ENCODE data around the gene MTMR3.

DNA sequence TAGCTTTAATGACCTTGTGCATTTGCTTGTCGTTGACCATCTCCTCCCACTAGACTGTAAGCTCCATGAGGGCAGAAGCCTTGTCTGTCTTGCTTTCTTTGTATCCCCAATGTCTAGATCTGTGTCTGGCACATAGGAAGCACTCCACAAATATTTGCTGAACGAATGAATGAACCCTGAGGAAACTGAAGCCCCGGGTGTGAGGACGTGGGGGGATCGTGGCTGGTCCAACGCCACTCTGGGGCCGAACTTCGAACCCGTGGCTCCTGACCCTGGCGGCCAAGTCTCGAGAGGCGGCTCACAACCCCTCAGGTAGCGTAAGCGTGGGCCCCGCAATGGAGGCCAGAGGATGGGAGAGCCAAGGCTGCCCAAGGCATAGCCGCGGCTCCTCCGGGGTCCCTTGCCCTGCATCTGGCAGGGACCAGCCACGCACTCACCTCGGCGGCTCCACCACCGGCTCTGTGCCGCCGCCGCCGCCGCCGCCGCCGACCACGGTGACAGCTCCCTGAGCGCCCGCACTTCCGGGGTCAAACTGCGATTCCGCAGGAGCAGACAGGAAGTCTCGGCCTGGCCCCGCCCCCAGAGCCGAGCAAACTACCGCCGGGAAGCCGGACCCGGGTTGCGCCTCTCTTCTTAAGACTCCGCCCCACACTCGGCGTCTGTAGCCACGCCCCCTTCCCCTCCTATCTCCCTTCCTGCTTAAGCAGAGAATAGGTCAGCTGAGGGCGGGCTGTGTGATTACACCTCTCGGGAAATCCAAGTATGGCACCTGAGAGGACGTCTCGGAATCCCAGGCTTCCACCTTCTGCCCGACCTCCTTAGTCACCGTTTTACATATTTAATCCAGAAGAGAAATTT is 45.0 kb upstream of the MTMR3 start, which contains the start of gene ASCC2:
- TF ChIP-seq, protein P1, sequence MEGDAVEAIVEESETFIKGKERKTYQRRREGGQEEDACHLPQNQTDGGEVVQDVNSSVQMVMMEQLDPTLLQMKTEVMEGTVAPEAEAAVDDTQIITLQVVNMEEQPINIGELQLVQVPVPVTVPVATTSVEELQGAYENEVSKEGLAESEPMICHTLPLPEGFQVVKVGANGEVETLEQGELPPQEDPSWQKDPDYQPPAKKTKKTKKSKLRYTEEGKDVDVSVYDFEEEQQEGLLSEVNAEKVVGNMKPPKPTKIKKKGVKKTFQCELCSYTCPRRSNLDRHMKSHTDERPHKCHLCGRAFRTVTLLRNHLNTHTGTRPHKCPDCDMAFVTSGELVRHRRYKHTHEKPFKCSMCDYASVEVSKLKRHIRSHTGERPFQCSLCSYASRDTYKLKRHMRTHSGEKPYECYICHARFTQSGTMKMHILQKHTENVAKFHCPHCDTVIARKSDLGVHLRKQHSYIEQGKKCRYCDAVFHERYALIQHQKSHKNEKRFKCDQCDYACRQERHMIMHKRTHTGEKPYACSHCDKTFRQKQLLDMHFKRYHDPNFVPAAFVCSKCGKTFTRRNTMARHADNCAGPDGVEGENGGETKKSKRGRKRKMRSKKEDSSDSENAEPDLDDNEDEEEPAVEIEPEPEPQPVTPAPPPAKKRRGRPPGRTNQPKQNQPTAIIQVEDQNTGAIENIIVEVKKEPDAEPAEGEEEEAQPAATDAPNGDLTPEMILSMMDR (IDR thresholded peaks at IDR 0.05) = no peak
- TF ChIP-seq POLR2A (IDR thresholded peaks at IDR 0.05; ENCODE audit: low read length) = peak; percentile 45
- no peak for TF ChIP-seq NR3C1 (IDR thresholded peaks at IDR 0.05)
- TF ChIP-seq, protein P2, sequence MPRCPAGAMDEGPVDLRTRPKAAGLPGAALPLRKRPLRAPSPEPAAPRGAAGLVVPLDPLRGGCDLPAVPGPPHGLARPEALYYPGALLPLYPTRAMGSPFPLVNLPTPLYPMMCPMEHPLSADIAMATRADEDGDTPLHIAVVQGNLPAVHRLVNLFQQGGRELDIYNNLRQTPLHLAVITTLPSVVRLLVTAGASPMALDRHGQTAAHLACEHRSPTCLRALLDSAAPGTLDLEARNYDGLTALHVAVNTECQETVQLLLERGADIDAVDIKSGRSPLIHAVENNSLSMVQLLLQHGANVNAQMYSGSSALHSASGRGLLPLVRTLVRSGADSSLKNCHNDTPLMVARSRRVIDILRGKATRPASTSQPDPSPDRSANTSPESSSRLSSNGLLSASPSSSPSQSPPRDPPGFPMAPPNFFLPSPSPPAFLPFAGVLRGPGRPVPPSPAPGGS (IDR thresholded peaks at IDR 0.05) = no peak

Data from A549 (cell line).